ENCODE measurements around the gene AADACL4.

DNA sequence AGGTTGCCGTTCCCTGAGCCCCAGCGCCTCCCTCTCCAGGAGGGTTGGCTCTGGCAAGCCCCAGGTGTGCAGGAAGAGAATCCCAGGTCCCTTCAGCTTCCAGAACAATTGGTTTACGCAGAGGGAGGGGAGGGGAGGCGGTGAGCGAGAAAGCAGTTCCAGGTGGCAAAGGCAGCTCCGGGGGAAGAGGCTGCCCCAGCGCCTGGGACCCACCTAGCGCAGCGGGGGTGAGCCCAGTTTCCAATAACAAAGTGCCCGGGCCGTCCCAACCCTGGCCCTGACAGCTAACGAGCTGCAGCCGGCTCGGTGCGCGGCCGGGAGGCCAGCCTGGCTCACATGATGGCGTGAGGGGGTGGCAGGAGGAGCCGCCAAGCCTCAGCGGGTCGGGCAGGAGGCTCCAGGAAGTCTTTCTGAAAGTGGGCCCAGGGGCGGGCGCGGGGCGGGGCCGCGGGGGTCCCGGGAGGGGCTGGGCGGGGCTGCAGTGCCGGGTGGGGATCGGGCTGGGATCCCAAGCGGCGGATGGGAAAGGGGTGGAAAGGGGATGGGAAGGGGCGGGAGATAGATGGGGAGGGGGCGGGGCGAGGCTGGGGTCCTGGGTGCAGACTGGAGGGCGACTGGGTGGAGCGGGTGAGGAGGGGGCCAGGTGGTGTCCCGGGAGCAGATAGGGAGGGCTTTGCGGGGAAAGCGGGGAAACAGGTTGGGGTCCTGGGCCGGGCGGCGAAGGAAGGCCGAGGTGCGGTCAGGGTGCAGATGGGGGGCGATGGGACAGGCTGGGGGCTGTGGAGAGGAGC, 48.7 kb upstream of the AADACL4 start:
- TF ChIP-seq, protein P1, sequence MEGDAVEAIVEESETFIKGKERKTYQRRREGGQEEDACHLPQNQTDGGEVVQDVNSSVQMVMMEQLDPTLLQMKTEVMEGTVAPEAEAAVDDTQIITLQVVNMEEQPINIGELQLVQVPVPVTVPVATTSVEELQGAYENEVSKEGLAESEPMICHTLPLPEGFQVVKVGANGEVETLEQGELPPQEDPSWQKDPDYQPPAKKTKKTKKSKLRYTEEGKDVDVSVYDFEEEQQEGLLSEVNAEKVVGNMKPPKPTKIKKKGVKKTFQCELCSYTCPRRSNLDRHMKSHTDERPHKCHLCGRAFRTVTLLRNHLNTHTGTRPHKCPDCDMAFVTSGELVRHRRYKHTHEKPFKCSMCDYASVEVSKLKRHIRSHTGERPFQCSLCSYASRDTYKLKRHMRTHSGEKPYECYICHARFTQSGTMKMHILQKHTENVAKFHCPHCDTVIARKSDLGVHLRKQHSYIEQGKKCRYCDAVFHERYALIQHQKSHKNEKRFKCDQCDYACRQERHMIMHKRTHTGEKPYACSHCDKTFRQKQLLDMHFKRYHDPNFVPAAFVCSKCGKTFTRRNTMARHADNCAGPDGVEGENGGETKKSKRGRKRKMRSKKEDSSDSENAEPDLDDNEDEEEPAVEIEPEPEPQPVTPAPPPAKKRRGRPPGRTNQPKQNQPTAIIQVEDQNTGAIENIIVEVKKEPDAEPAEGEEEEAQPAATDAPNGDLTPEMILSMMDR (IDR thresholded peaks at IDR 0.05) = no peak
- no peak for TF ChIP-seq POLR2A (IDR thresholded peaks at IDR 0.05)
